SK-MEL-5 (cell line): ENCODE measurements around the gene PGA4. TPM values are rescaled to one million over a fixed set of nuclear protein-coding genes. Genes with fewer than 3 reads are reported as not detected.
"Not testable (repeated sequence)": the region's sequence is repeated elsewhere in the genome, so short reads cannot be mapped to it uniquely, and the experiment has no call there.

Experiments
- DNase-seq: peaks from one replicate; pipeline ENCODE4 v3.0.0-alpha.2; 2016; ENCODE audit warnings: low read depth, low spot score
- in situ Hi-C: cut with HindIII; loops from 2 replicates; pipeline ENCODE4 v1.10.0; 2016; ENCODE audit warnings: low sequenced_read_pairs, high pct_unique_total_duplicates, low pct_unique_long_range_greater_than_20kb
- polyA plus RNA-seq, 2 experiments: library from polyadenylated mRNA; depleted of rRNA; stranded (reverse); fragments of >200 nt; gene quantifications; 2 replicates each; pipeline ENCODE4 v1.2.3, GENCODE V29; 2015
- total RNA-seq: library from RNA; depleted of rRNA; stranded (reverse); fragments of >200 nt; shearing (Covaris generic); gene quantifications from 2 replicates; pipeline ENCODE4 v1.2.3, GENCODE V29; 2014; rRNA removed

The PGA4 gene
- total RNA-seq = not detected in 2 replicates
- polyA plus RNA-seq (2015; cell fraction: cytosol; rRNA removed) = 0.33 TPM in 1 of 2 replicates, not detected in the other
- polyA plus RNA-seq (2015; cell fraction: nucleus; rRNA removed) = not detected in 2 replicates

GRCh38 chr11:61222047-61222446 is at the start of gene PGA4:
Gene PGA4 (plus strand): TSS chr11:61222347. CDS start chr11:61222401, 54 bp downstream.
- in situ Hi-C loops, DNase-seq: not testable (repeated sequence)

GRCh38 chr11:61172356-61172755 is 49.8 kb upstream of the PGA4 start:
- DNase-seq = no peak
- in situ Hi-C loops = no loop called here

GRCh38 chr11:61172888-61173287 is 49.3 kb upstream of the PGA4 start:
- no peak for DNase-seq
- in situ Hi-C loops = no loop called here

- DNase-seq = peak; percentile 61
- in situ Hi-C loops = no loop called here
Observed at GRCh38 chr11:61173456-61173855, 48.7 kb upstream of the PGA4 start.

GRCh38 chr11:61174273-61174672 is 47.9 kb upstream of the PGA4 start:
- in situ Hi-C loops = no loop called here
- no peak for DNase-seq

GRCh38 chr11:61174949-61175348 is 47.2 kb upstream of the PGA4 start:
- no peak for DNase-seq
- in situ Hi-C loops = no loop called here

GRCh38 chr11:61176446-61176845 is 45.7 kb upstream of the PGA4 start:
- in situ Hi-C loops = no loop called here
- DNase-seq = no peak

GRCh38 chr11:61180205-61180604 is 41.9 kb upstream of the PGA4 start:
- in situ Hi-C loops, DNase-seq: not testable (repeated sequence)

GRCh38 chr11:61181489-61181888 is 40.7 kb upstream of the PGA4 start:
- DNase-seq = no peak
- in situ Hi-C loops = no loop called here

- in situ Hi-C loops = no loop called here
- no peak for DNase-seq
Observed at GRCh38 chr11:61183645-61184044, 38.5 kb upstream of the PGA4 start.

- no peak for DNase-seq
- in situ Hi-C loops = no loop called here
Observed at GRCh38 chr11:61186504-61186903, 35.6 kb upstream of the PGA4 start.

- in situ Hi-C loops = no loop called here
- peak; percentile 74 for DNase-seq
Observed at GRCh38 chr11:61187505-61188130, 34.5 kb upstream of the PGA4 start.

GRCh38 chr11:61189933-61190332 is 32.2 kb upstream of the PGA4 start:
- DNase-seq = no peak
- in situ Hi-C loops = no loop called here

GRCh38 chr11:61193596-61193995 is 28.6 kb upstream of the PGA4 start:
- in situ Hi-C loops = no loop called here
- DNase-seq = no peak

- DNase-seq = no peak
- in situ Hi-C loops = no loop called here
Observed at GRCh38 chr11:61194169-61194671, 27.9 kb upstream of the PGA4 start.

- in situ Hi-C loops = no loop called here
- no peak for DNase-seq
Observed at GRCh38 chr11:61194981-61195695, 27.0 kb upstream of the PGA4 start.

- in situ Hi-C loops = no loop called here
- no peak for DNase-seq
Observed at GRCh38 chr11:61195719-61196118, 26.4 kb upstream of the PGA4 start.

GRCh38 chr11:61198361-61198760 is 23.8 kb upstream of the PGA4 start:
- in situ Hi-C loops = no loop called here
- DNase-seq = no peak
